Activated CD8-positive, alpha-beta T cell treated with anti-CD3 and anti-CD28 coated beads for 36 hours (primary cell): ENCODE results near the gene ZNF92. TPM values are rescaled to one million over a fixed set of nuclear protein-coding genes. Genes with fewer than 3 reads are reported as not detected.

Experiments used
- ATAC-seq: fragments of 200-7000 bp; cut with Tn5 transposase; one replicate; pipeline ENCODE4 v1.10.0; 2021; ENCODE audit warnings: mild to moderate bottlenecking, moderate library complexity
- CTCF ChIA-PET: fragments of 350-600 bp; sonication (Branson Sonifier 250); formaldehyde crosslinking; loops from one replicate; lab custom pipeline; 2021; ENCODE audit warnings: antibody characterized with exemption; lab: Charles Lee
- POLR2A ChIA-PET: fragments of 350-600 bp; sonication (Branson Sonifier 250); formaldehyde crosslinking; loops from one replicate; lab custom pipeline; 2021; ENCODE audit warnings: antibody characterized with exemption; lab: Charles Lee
- DNase-seq: peaks from one replicate; pipeline ENCODE4 v3.0.0-alpha.2; 2020
- H3K27ac Mint-ChIP-seq: one replicate; pipeline ENCODE4 v1.8.0; 2021; ENCODE audit warnings: mild to moderate bottlenecking, mixed read lengths
- H3K27me3 Mint-ChIP-seq: one replicate; pipeline ENCODE4 v1.8.0; 2021; ENCODE audit warnings: mixed read lengths
- H3K36me3 Mint-ChIP-seq: one replicate; pipeline ENCODE4 v1.8.0; 2021; ENCODE audit warnings: low read depth, mixed read lengths
- H3K4me1 Mint-ChIP-seq: one replicate; pipeline ENCODE4 v1.8.0; 2021; ENCODE audit warnings: low read depth, mixed read lengths
- H3K4me3 Mint-ChIP-seq: one replicate; pipeline ENCODE4 v1.8.0; 2021; ENCODE audit warnings: mild to moderate bottlenecking, moderate library complexity, mixed read lengths
- H3K9me3 Mint-ChIP-seq: one replicate; pipeline ENCODE4 v1.8.0; 2021; ENCODE audit warnings: mixed read lengths
- intact Hi-C: fragments of 100-400 bp; cut with micrococcal nuclease; formaldehyde crosslinking; loops from one replicate; pipeline ENCODE4 v1.10.0; 2022
- total RNA-seq, 2 experiments: library from RNA; stranded (reverse); gene quantifications; one replicate each; pipeline ENCODE4 v1.2.3, GENCODE V29; 2021
- TF ChIP-seq, protein P1 (sequence below): fragments of 200-600 bp; IDR thresholded peaks from one replicate; pipeline ENCODE4 v1.8.0; 2022; ENCODE audit warnings: antibody characterized with exemption, mild to moderate bottlenecking

ZNF92 gene
- total RNA-seq, 2 experiments from 2014 or later, result 13.7 to 13.8 TPM

DNA sequence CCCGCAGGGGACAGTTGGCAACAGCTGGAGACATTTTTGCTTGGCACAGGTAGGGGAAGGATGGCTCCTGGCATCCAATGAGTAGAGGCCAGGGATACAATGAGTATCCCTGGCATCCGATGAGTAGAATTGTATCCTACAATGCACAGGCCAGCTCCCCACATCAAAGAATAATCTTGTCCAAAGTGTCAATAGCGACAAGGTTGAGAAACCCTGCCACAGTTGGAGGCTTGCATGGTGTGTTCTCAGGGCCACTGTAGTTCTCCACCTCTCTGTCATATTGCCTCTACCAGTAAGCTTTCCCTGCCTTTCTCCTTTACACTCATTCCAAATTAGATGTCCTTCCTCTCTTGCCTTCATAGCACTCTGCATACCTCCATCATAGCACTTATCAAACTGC lies 60.7 kb downstream of the ZNF92 start:
- intact Hi-C loops, result no loop called here
- Mint-ChIP-seq H3K4me1 (no peaks in the 10 kb centered on the region), H3K9me3 (peaks cover 7% of the 10 kb centered on the region), H3K27me3 (no peaks in the 10 kb centered on the region), H3K36me3 (no peaks in the 10 kb centered on the region), H3K4me3 (no peak overlapping the region), H3K27ac (no peak overlapping the region)
- DNase-seq (no peak), ATAC-seq (no peak)
- TF ChIP-seq, protein P1, sequence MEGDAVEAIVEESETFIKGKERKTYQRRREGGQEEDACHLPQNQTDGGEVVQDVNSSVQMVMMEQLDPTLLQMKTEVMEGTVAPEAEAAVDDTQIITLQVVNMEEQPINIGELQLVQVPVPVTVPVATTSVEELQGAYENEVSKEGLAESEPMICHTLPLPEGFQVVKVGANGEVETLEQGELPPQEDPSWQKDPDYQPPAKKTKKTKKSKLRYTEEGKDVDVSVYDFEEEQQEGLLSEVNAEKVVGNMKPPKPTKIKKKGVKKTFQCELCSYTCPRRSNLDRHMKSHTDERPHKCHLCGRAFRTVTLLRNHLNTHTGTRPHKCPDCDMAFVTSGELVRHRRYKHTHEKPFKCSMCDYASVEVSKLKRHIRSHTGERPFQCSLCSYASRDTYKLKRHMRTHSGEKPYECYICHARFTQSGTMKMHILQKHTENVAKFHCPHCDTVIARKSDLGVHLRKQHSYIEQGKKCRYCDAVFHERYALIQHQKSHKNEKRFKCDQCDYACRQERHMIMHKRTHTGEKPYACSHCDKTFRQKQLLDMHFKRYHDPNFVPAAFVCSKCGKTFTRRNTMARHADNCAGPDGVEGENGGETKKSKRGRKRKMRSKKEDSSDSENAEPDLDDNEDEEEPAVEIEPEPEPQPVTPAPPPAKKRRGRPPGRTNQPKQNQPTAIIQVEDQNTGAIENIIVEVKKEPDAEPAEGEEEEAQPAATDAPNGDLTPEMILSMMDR, result no peak
- ChIA-PET POLR2A (no interaction called here), CTCF (no interaction called here)

DNA sequence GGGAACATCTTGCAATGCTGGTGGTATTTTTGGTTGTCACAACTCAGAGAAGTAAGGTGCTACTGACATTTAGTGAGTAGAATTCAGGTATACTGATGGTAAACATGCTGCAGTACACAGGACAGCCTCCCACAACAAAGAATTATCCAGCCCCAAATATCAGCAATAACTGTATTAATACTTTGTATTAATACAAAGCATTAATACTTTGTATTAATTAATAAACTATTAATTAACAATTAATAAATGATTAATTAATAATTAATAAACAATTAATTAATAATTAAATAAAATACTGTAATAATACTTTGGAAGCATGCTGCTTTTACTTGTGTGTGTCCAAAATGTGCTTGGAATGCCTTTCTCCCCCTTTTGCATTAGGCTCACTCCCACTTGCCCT lies 62.5 kb downstream of the ZNF92 start:
- no peak overlapping the region for H3K27ac Mint-ChIP-seq
- ChIA-PET CTCF (no interaction called here), POLR2A (no interaction called here)
- peaks cover 1% of the 10 kb centered on the region for H3K9me3 Mint-ChIP-seq
- no peak overlapping the region for H3K4me3 Mint-ChIP-seq
- ATAC-seq (no peak), DNase-seq (no peak)
- TF ChIP-seq, protein P1, result no peak
- no peaks in the 10 kb centered on the region for H3K36me3 Mint-ChIP-seq
- no peaks in the 10 kb centered on the region for H3K4me1 Mint-ChIP-seq
- H3K27me3 Mint-ChIP-seq, result no peaks in the 10 kb centered on the region
- intact Hi-C loops, result no loop called here

DNA sequence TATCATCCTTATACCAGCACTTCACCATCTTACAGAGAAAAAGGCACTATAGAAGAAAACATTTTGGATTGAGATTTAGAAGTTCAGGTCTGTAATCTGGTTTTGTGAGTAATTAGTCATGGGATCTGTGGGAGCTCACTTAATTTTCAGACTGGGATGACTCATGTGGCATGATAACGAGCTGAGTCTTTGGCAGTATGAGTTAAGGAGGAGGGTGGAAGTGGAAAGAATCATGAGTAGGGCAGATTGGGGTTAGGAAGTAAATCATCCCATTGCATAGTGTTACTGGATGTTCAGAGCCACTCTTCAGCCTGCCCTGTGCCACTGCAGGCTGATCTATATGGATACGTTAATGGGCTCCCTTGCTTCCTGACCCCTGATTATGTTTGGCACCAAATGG lies 64.9 kb downstream of the ZNF92 start:
- no peak overlapping the region for H3K4me3 Mint-ChIP-seq
- no peaks in the 10 kb centered on the region for H3K36me3 Mint-ChIP-seq
- ATAC-seq (no peak), DNase-seq (no peak)
- no peaks in the 10 kb centered on the region for H3K9me3 Mint-ChIP-seq
- no peaks in the 10 kb centered on the region for H3K4me1 Mint-ChIP-seq
- H3K27ac Mint-ChIP-seq, result no peak overlapping the region
- TF ChIP-seq, protein P1, result no peak
- H3K27me3 Mint-ChIP-seq, result no peaks in the 10 kb centered on the region
- CTCF ChIA-PET, result interaction anchor here (1.6 kb wide), 1 partner anchor 131 kb away, joined by 3 read pairs; no protein-coding TSS in a partner anchor
- POLR2A ChIA-PET, result no interaction called here
- intact Hi-C loops, result no loop called here

DNA sequence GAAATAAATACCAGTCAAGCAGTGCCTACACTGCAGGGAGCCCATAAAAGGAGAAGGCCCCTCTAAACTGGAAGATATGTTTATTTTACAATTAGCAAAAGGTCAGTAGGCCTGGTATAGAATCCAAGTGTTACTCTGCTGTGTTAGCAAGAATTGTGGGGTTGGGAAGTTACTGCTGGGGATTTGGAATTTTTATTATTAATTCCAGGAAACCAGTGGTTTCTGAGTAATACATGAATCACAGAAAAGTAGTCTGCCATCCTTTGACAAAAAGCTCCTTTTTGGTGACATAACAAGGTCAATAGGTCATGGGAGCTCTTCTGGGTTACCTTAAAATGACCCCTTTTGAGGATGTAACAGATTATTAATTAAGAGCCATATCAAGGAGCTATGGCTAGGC lies 67.4 kb downstream of the ZNF92 start:
- Mint-ChIP-seq H3K27ac (no peak overlapping the region), H3K4me1 (no peaks in the 10 kb centered on the region), H3K27me3 (no peaks in the 10 kb centered on the region), H3K9me3 (no peaks in the 10 kb centered on the region), H3K4me3 (no peak overlapping the region), H3K36me3 (no peaks in the 10 kb centered on the region)
- intact Hi-C loops, result no loop called here
- ChIA-PET CTCF (no interaction called here), POLR2A (no interaction called here)
- no peak for ATAC-seq
- DNase-seq, result no peak
- TF ChIP-seq, protein P1, result no peak

DNA sequence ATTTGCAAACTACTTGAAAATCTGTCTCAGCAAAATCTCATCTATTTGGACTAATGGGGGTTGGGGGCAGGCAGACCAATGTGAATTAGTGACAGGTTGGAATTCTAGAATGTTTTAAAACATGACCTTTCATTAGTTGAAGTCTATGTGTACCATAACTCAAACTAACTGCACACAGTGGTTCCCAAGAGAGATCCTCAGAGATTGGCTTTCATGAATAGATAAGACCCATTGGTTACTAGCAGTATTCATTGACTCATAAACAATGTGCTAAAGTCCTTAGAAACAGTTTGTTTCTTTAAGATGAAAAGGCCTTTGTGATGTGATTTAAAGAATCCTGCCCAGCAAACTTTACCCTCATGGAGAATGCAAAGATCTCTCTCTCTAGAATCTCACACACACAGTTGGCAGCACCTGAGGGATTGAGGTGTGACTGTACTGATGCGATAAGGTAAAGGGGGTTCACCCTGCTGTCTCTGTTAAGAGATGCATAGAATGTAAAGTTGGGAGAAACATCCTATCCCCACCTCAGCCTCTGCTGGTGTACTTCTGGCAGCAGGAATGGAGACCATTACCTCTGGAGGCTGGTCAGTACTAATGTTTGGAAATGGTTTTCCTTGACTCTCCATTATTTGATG lies 70.7 kb downstream of the ZNF92 start:
- ChIA-PET POLR2A (no interaction called here), CTCF (no interaction called here)
- H3K4me3 Mint-ChIP-seq, result no peak overlapping the region
- no peaks in the 10 kb centered on the region for H3K9me3 Mint-ChIP-seq
- H3K4me1 Mint-ChIP-seq, result peaks cover 1% of the 10 kb centered on the region
- intact Hi-C loops, result no loop called here
- no peaks in the 10 kb centered on the region for H3K36me3 Mint-ChIP-seq
- H3K27ac Mint-ChIP-seq, result no peak overlapping the region
- TF ChIP-seq, protein P1, result no peak
- peaks cover 2% of the 10 kb centered on the region for H3K27me3 Mint-ChIP-seq
- ATAC-seq, result no peak
- no peak for DNase-seq
